Endothelial cell of umbilical vein (primary cell): ENCODE data around the gene LITAF. TPM values are rescaled to one million over a fixed set of nuclear protein-coding genes. Genes with fewer than 3 reads are reported as not detected.

Experiments used
- BruUV-seq: library from RNA; stranded (reverse); fragments of 400-500 nt; replicated peaks from 2 replicates; lab custom pipeline; 2021; lab: Mats Ljungman, UMichigan
- CTCF ChIA-PET: fragments of 300-600, 350-600 bp; sonication (Branson Sonifier 250); formaldehyde crosslinking; loops from one replicate; lab custom pipeline; 2021; ENCODE audit warnings: antibody characterized with exemption, inconsistent platforms; lab: Charles Lee
- POLR2A ChIA-PET: fragments of 300-600, 350-600 bp; sonication (Branson Sonifier 250); formaldehyde crosslinking; loops from one replicate; lab custom pipeline; 2021; ENCODE audit warnings: antibody characterized with exemption, inconsistent platforms; lab: Charles Lee
- DNase-seq: peaks from one replicate; pipeline ENCODE4 v3.0.0-alpha.2; 2011; ENCODE audit warnings: low read depth, low spot score
- FAIRE-seq: peaks from 2 replicates; lab custom pipeline; 2011; peaks lifted over from hg19 to GRCh38; lab: Jason Lieb, UNC
- H2AFZ ChIP-seq: 2 replicates; pipeline ENCODE4 v1.6.0; 2012; ENCODE audit warnings: low read depth, low read length, control low read depth, inconsistent platforms
- H3K27ac ChIP-seq: 2 replicates; pipeline ENCODE4 v1.5.1; 2011; ENCODE audit warnings: low read depth, mild to moderate bottlenecking, control low read depth, low read length, moderate library complexity; ENCODE audit not compliant: insufficient read depth
- H3K27me3 ChIP-seq, 2 experiments: 2 replicates each; pipeline versions ENCODE4 v1.6.0 to v1.6.1; 2011; ENCODE audit warnings: low read length in 2 of 2, mixed read lengths in 1 of 2; ENCODE audit not compliant: control insufficient read depth in 2 of 2, insufficient read depth in 2 of 2
- H3K36me3 ChIP-seq, 2 experiments: 2 replicates in 1 of 2; 3 replicates in 1 of 2; pipeline ENCODE4 v1.5.1; 2011; ENCODE audit warnings: low read length in 2 of 2, mild to moderate bottlenecking in 1 of 2, moderate library complexity in 1 of 2; ENCODE audit not compliant: control insufficient read depth in 2 of 2, insufficient read depth in 2 of 2; ENCODE audit errors: extremely low read depth in 1 of 2
- H3K4me1 ChIP-seq: 3 replicates; pipeline ENCODE4 v1.5.1; 2011; ENCODE audit warnings: mild to moderate bottlenecking, low read length; ENCODE audit not compliant: control insufficient read depth, insufficient read depth; ENCODE audit errors: extremely low read depth
- H3K4me2 ChIP-seq: 2 replicates; pipeline ENCODE4 v1.6.1; 2011; ENCODE audit warnings: low read length, control low read depth, mixed read lengths; ENCODE audit not compliant: insufficient read depth
- H3K4me3 ChIP-seq, 3 experiments: fragments of 200-600 bp in 1 of 3; sonication (generic), shearing (Covaris generic) in 1 of 3; replicated peaks in 1 of 3; 2 replicates each; pipeline ENCODE4 v1.5.1; 2011 to 2016; ENCODE audit warnings: control low read depth in 3 of 3, low read length in 3 of 3, mild to moderate bottlenecking in 2 of 3, inconsistent platforms in 1 of 3, low read depth in 1 of 3, moderate library complexity in 1 of 3; ENCODE audit not compliant: insufficient read depth in 1 of 3
- H3K79me2 ChIP-seq: 2 replicates; pipeline ENCODE4 v1.6.0; 2012; ENCODE audit warnings: low read length, inconsistent platforms; ENCODE audit not compliant: control insufficient read depth, insufficient read depth
- H3K9ac ChIP-seq: replicated peaks from 2 replicates; pipeline ENCODE3; 2011; ENCODE audit warnings: low read length, control low read depth; ENCODE audit not compliant: insufficient read depth; ENCODE audit errors: extremely low read depth
- H3K9me1 ChIP-seq: replicated peaks from 3 replicates; pipeline ENCODE4 v1.6.0; 2011; ENCODE audit warnings: mild to moderate bottlenecking, low read length; ENCODE audit not compliant: control insufficient read depth, insufficient read depth; ENCODE audit errors: extremely low read depth
- H3K9me3 ChIP-seq: replicated peaks from 2 replicates; pipeline ENCODE4 v1.5.1; 2012; ENCODE audit warnings: low read length, inconsistent platforms; ENCODE audit not compliant: control insufficient read depth, insufficient read depth
- H4K20me1 ChIP-seq: replicated peaks from 2 replicates; pipeline ENCODE3; 2011; ENCODE audit warnings: mild to moderate bottlenecking, low read length; ENCODE audit not compliant: control insufficient read depth, insufficient read depth; ENCODE audit errors: extremely low read depth
- EZH2 ChIP-seq: IDR thresholded peaks from 2 replicates; pipeline ENCODE4 v1.6.1; 2012; ENCODE audit warnings: borderline replicate concordance, low read depth, mild to moderate bottlenecking, moderate library complexity, low read length, inconsistent platforms; ENCODE audit not compliant: severe bottlenecking
- FOS ChIP-seq: IDR thresholded peaks from 2 replicates; pipeline ENCODE4 v1.6.1; 2011; ENCODE audit warnings: mild to moderate bottlenecking, low read length, moderate library complexity, borderline replicate concordance; ENCODE audit not compliant: insufficient read depth
- GATA2 ChIP-seq: IDR thresholded peaks from 2 replicates; pipeline ENCODE4 v1.7.0; 2011; ENCODE audit warnings: low read depth, mild to moderate bottlenecking, moderate library complexity, mixed read lengths, low read length; ENCODE audit not compliant: insufficient read length, insufficient read depth
- JUN ChIP-seq: IDR thresholded peaks from 2 replicates; pipeline ENCODE4 v1.6.1; 2011; ENCODE audit warnings: borderline replicate concordance, low read depth; ENCODE audit not compliant: insufficient read length, insufficient read depth
- MYC ChIP-seq: IDR thresholded peaks from one replicate; pipeline ENCODE4 v1.6.1; 2011; ENCODE audit warnings: mild to moderate bottlenecking, low read depth, low read length
- POLR2A ChIP-seq: IDR thresholded peaks from 2 replicates; pipeline ENCODE4 v1.6.1; 2012; ENCODE audit warnings: low read depth, mild to moderate bottlenecking, control low read depth, low read length
- POLR2AphosphoS5 ChIP-seq: IDR thresholded peaks from 2 replicates; pipeline ENCODE4 v1.6.1; 2012; ENCODE audit warnings: low read depth, mild to moderate bottlenecking, control low read depth, low read length, moderate library complexity; ENCODE audit not compliant: insufficient read depth
- dilution Hi-C: fragments of 300-500 bp; cut with MboI; formaldehyde crosslinking; loops from one replicate; pipeline ENCODE4 v1.15.0; 2019; ENCODE audit warnings: low sequenced_read_pairs; ENCODE audit not compliant: extremely low pct_ligation_motif_present
- intact Hi-C: fragments of 100-400 bp; cut with micrococcal nuclease; formaldehyde crosslinking; loops from one replicate; pipeline ENCODE4 v1.10.0; 2022
- polyA plus RNA-seq, 4 experiments: library from polyadenylated mRNA; depleted of rRNA in 3 of 4; stranded (reverse) in 3 of 4; unstranded in 1 of 4; fragments of >200 nt; gene quantifications; 2 replicates each; pipeline versions ENCODE4 v1.2.1 to v1.2.3, GENCODE V29; 2011 to 2012; ENCODE audit warnings: missing spikeins in 1 of 4
- total RNA-seq: library from RNA; stranded (reverse); gene quantifications from 2 replicates; pipeline ENCODE4 v1.2.3, GENCODE V29; 2021
- TF ChIP-seq, protein P1 (sequence below), 2 donors: IDR thresholded peaks; 1 replicate in 1 of 2; 2 replicates in 1 of 2; pipeline ENCODE4 v1.5.1; 2011; ENCODE audit warnings: low read length in 2 of 2, mild to moderate bottlenecking in 2 of 2, moderate library complexity in 2 of 2, control low read depth in 1 of 2, inconsistent platforms in 1 of 2, low read depth in 1 of 2; ENCODE audit not compliant: insufficient read depth in 1 of 2; ENCODE audit errors: extremely low read depth in 1 of 2
- TF ChIP-seq, protein P2 (sequence below): IDR thresholded peaks from 2 replicates; pipeline ENCODE4 v1.6.1; 2011; ENCODE audit not compliant: insufficient read depth, insufficient read length

The LITAF gene
- total and polyA plus RNA-seq, 2 donors (not counting 3 experiments of a cell fraction or from before 2014, with no cell fraction given), result 15.2 to 27.2 TPM

DNA sequence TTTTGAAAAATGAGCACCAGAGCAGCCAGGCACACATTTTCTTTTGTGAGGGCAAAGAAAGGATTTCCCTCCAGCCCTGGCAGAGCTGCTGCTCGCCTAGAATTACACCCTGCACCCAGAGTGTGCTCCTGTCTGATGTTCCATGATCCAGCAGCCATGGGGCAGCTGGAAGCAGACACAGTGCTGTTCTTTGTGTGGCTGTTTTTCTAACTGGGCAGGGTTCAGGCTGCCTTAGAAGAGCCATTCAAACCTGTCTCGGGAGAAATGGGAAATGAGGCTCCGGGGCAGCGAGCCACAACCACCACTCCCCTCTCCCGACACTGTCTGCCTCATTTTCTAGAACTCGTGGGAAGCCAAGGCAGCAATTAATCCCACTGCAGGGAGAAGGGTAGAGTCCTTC lies 28.9 kb downstream of the LITAF start:
- intact Hi-C loops, result no loop called here
- BruUV-seq, result no TSS peak
- H3K4me1 ChIP-seq, result peaks cover 11% of the 10 kb centered on the region
- POLR2A ChIA-PET, result no interaction called here
- FAIRE-seq (no peak), DNase-seq (no peak)
- H3K79me2 ChIP-seq, result no peaks in the 10 kb centered on the region
- CTCF ChIA-PET, result interaction anchor here (0.6 kb wide), 1 partner anchor 26 kb away, joined by 3 read pairs; no protein-coding TSS in a partner anchor
- H3K36me3 ChIP-seq, result peaks cover 0 to 2% of the 10 kb centered on the region in 2 experiments
- H4K20me1 ChIP-seq, result no peaks in the 10 kb centered on the region
- TF ChIP-seq, protein P1, sequence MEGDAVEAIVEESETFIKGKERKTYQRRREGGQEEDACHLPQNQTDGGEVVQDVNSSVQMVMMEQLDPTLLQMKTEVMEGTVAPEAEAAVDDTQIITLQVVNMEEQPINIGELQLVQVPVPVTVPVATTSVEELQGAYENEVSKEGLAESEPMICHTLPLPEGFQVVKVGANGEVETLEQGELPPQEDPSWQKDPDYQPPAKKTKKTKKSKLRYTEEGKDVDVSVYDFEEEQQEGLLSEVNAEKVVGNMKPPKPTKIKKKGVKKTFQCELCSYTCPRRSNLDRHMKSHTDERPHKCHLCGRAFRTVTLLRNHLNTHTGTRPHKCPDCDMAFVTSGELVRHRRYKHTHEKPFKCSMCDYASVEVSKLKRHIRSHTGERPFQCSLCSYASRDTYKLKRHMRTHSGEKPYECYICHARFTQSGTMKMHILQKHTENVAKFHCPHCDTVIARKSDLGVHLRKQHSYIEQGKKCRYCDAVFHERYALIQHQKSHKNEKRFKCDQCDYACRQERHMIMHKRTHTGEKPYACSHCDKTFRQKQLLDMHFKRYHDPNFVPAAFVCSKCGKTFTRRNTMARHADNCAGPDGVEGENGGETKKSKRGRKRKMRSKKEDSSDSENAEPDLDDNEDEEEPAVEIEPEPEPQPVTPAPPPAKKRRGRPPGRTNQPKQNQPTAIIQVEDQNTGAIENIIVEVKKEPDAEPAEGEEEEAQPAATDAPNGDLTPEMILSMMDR (IDR thresholded peaks at IDR 0.05; ENCODE audit: extremely low read depth in 1 of 2, insufficient read depth in 1 of 2, low read depth in 1 of 2, low read length in 2 of 2), result no peak
- TF ChIP-seq EZH2, result no peak
- TF ChIP-seq POLR2A, result no peak
- TF ChIP-seq JUN, result no peak
- no peak for TF ChIP-seq MYC
- TF ChIP-seq GATA2, result no peak
- TF ChIP-seq POLR2AphosphoS5, result no peak
- TF ChIP-seq, protein P2, sequence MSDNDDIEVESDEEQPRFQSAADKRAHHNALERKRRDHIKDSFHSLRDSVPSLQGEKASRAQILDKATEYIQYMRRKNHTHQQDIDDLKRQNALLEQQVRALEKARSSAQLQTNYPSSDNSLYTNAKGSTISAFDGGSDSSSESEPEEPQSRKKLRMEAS, result no peak
- TF ChIP-seq FOS, result no peak
- no peak overlapping the region for H3K27ac ChIP-seq
- H3K4me3 ChIP-seq, result no peak overlapping the region
- no peaks in the 10 kb centered on the region for H3K9me1 ChIP-seq
- H3K9ac ChIP-seq, result no peak overlapping the region
- H2AFZ ChIP-seq, result no peak overlapping the region
- dilution Hi-C loops, result no loop called here
- H3K9me3 ChIP-seq, result no peaks in the 10 kb centered on the region
- no peak overlapping the region for H3K4me2 ChIP-seq
- H3K27me3 ChIP-seq, result no peaks in the 10 kb centered on the region
